Gastrocnemius medialis (tissue), 4 donors: ENCODE measurements around the gene CORO6. TPM values are rescaled to one million over a fixed set of nuclear protein-coding genes. Genes with fewer than 3 reads are reported as not detected.
A peak's percentile ranks its signal among the peaks of the same experiment; 100 is the strongest.

Experiments
- ATAC-seq, 2 donors: fragments of 150-250 bp; one replicate each; pipeline ENCODE4 v1.9.1; 2016
- DNase-seq, 2 donors: peaks; one replicate each; pipeline ENCODE4 v3.0.0-alpha.2; 2019
- H3K27ac ChIP-seq, 4 donors: fragments of 200-600 bp; sonication (generic); 1 replicate in 1 of 4; 2 replicates in 3 of 4; pipeline ENCODE4 v1.5.1; 2016 to 2018; ENCODE audit warnings: mild to moderate bottlenecking in 2 of 4, moderate library complexity in 1 of 4
- H3K27me3 ChIP-seq, 3 donors: fragments of 200-600 bp; sonication (generic) in 2 of 3; 1 replicate in 1 of 3; 2 replicates in 2 of 3; pipeline versions ENCODE4 v1.5.1 to v1.6.0; 2016 to 2019; ENCODE audit warnings: mild to moderate bottlenecking in 1 of 3, moderate library complexity in 1 of 3
- H3K36me3 ChIP-seq, 2 donors: fragments of 200-600 bp; sonication (generic) in 1 of 2; one replicate each; pipeline ENCODE4 v1.5.1; 2017 to 2018
- H3K4me1 ChIP-seq, 2 donors: fragments of 200-600 bp; sonication (generic) in 1 of 2; one replicate each; pipeline ENCODE4 v1.5.1; 2016 to 2017; ENCODE audit warnings: mild to moderate bottlenecking in 2 of 2
- H3K4me3 ChIP-seq, 4 donors: fragments of 200-600 bp; sonication (generic) in 3 of 4; 1 replicate in 1 of 4; 2 replicates in 3 of 4; pipeline ENCODE4 v1.5.1; 2016 to 2019; ENCODE audit warnings: mild to moderate bottlenecking in 2 of 4
- H3K9me3 ChIP-seq, 3 donors: fragments of 200-600 bp; sonication (generic) in 2 of 3; 1 replicate in 1 of 3; 2 replicates in 2 of 3; pipeline ENCODE4 v1.5.1; 2016 to 2019
- POLR2A ChIP-seq, 2 donors: fragments of 450-650 bp; IDR thresholded peaks; one replicate each; pipeline ENCODE4 v1.6.1; 2017; ENCODE audit warnings: antibody characterized with exemption in 2 of 2, mild to moderate bottlenecking in 2 of 2, moderate library complexity in 2 of 2
- in situ Hi-C, 4 donors: fragments of 200-750 bp; cut with MboI; loops; one replicate each; pipeline versions ENCODE4 v1.15.0 to v1.8.0; 2017; ENCODE audit warnings: low sequenced_read_pairs in 4 of 4
- intact Hi-C: fragments of 100-400 bp; cut with DNase I; formaldehyde crosslinking; loops from one replicate; pipeline ENCODE4 v1.15.1; 2023; ENCODE audit warnings: low total_unique reads
- total RNA-seq, 4 donors: library from RNA; depleted of rRNA; stranded (reverse); fragments of >200 nt; gene quantifications; one replicate each; pipeline versions ENCODE4 v1.1.0 to v1.2.3, GENCODE V29; 2016
- TF ChIP-seq, protein P1 (sequence below), 5 experiments: fragments of 450-650 bp in 3 of 5; fragments of 200-600 bp in 2 of 5; sonication (generic) in 2 of 5; IDR thresholded peaks in 4 of 5; conservative IDR thresholded peaks in 1 of 5; 1 replicate in 4 of 5; 2 replicates in 1 of 5; pipeline ENCODE4 v1.5.1; 2016 to 2019; ENCODE audit warnings: antibody characterized with exemption in 5 of 5, mild to moderate bottlenecking in 3 of 5, moderate library complexity in 3 of 5

Gene CORO6
- total RNA-seq, 4 donors from 2014 or later, result 409 to 694 (median 563) TPM

DNA sequence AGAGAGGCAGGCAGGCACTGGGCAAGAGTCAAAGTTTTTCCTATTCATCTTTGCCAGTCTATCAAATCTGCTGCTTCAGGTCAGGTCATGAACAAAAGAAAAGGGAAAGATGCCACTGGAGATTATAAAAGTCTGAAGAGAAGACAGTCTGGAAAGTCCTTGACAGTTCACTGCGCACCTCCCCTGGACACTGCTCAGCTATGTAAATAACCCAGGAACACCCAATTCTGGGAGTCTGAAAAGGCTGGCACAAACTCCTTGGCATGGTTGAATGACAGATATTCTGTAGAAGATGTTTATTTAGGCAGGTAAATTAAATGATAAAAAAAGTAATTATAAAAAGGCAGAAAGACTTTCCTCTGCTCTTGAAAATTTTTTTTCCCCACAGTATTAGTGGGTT is 5.2 kb upstream of the CORO6 start:
- Histone ChIP-seq H3K36me3 (peaks cover 0 to 27% of the 10 kb centered on the region in 2 donors), H3K4me1 (peaks cover 63 to 69% of the 10 kb centered on the region in 2 donors), H3K4me3 (no peak overlapping the region), H3K27me3 (no peaks in the 10 kb centered on the region), H3K27ac (peak overlapping the region; percentile 98 to 100 (median 99)), H3K9me3 (no peaks in the 10 kb centered on the region)
- TF ChIP-seq, protein P1, sequence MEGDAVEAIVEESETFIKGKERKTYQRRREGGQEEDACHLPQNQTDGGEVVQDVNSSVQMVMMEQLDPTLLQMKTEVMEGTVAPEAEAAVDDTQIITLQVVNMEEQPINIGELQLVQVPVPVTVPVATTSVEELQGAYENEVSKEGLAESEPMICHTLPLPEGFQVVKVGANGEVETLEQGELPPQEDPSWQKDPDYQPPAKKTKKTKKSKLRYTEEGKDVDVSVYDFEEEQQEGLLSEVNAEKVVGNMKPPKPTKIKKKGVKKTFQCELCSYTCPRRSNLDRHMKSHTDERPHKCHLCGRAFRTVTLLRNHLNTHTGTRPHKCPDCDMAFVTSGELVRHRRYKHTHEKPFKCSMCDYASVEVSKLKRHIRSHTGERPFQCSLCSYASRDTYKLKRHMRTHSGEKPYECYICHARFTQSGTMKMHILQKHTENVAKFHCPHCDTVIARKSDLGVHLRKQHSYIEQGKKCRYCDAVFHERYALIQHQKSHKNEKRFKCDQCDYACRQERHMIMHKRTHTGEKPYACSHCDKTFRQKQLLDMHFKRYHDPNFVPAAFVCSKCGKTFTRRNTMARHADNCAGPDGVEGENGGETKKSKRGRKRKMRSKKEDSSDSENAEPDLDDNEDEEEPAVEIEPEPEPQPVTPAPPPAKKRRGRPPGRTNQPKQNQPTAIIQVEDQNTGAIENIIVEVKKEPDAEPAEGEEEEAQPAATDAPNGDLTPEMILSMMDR (IDR thresholded peaks at IDR 0.05 in 4 of 5, conservative IDR thresholded peaks at IDR 0.05 in 1 of 5), result no peak
- TF ChIP-seq POLR2A (IDR thresholded peaks at IDR 0.05), result no peak
- in situ Hi-C loops, result loop anchor here in 1 of 4 donors (10.0 kb wide), 1 partner anchor 147 kb away; no protein-coding TSS in a partner anchor
- ATAC-seq, result no peak
- DNase-seq, result no peak
- intact Hi-C loops, result loop anchor here (10.0 kb wide), 1 partner anchor 493 kb away; no protein-coding TSS in a partner anchor

DNA sequence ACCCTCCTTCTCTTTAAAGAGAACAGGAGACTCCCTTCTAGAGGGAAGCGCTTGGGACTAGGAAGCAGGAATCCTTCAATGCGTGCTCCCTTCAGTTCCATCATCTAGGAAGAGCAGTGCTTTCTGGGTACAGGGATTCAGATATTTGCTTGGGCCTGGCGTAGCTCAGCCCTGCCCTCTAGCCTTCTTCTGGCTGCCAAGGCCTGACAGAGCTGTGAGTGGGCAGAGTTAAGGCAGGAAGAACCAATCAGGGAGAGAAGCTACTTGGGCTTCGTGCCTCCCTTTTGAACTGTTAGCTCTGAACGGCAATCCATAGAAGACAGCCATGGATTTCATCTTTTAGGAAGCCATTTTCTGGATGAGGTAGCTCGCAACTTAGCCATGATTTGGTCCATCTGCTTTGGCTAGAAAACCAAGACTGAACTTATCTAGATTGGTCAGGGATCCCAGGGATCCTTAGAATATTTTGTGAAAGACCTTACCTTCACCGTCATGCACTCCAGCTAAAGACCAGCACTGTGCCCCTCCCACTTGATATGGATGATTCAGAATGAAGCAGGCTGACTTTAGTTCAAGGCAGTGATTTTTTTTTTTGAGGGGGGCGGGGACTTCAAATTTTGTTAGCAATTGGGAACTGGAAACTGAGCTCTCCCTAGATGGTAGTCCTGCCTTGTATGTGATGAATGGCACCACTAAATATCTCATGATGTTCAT is 2.5 kb upstream of the CORO6 start:
- no peak overlapping the region for H3K4me3 ChIP-seq
- peaks cover 61 to 64% of the 10 kb centered on the region in 2 donors for H3K4me1 ChIP-seq
- in situ Hi-C loops (loop anchor here in 1 of 4 donors (10.0 kb wide), 1 partner anchor 150 kb away; no protein-coding TSS in a partner anchor), intact Hi-C loops (loop anchor here (10.0 kb wide), 1 partner anchor 490 kb away; no protein-coding TSS in a partner anchor)
- H3K27me3 ChIP-seq, result no peaks in the 10 kb centered on the region
- H3K27ac ChIP-seq, result peak overlapping the region; percentile 98 to 100 (median 99)
- TF ChIP-seq, protein P1 (IDR thresholded peaks at IDR 0.05 in 4 of 5, conservative IDR thresholded peaks at IDR 0.05 in 1 of 5), result no peak
- peak in 1 of 2 donors; percentile 17 for TF ChIP-seq POLR2A (IDR thresholded peaks at IDR 0.05)
- H3K9me3 ChIP-seq, result no peaks in the 10 kb centered on the region
- peak; percentile 8 to 23 for ATAC-seq
- peak in 1 of 2 donors; percentile 80 for DNase-seq
- peaks cover 0 to 10% of the 10 kb centered on the region in 2 donors for H3K36me3 ChIP-seq

DNA sequence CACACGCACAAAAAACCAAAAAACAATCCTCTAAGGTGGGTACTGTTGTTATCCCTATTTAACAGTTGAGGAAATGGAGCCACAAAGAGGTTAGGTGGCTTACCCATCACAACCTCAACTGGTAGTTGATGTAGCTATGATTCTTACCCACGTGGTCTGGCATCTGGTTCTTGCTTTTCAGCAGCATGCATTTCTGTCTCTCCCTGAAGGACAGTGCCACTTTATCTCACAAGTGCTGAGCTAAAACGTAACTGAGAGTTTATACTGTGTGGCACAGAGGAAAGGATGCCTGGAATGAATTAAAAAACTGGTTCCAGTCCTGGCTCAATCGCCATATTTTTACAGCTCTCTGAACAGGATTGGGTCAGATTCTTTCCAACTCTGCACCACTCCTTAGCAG is 1.9 kb upstream of the CORO6 start:
- H3K27ac ChIP-seq, result peak overlapping the region; percentile 98 to 100 (median 99)
- in situ Hi-C loops (loop anchor here in 3 of 4 donors (10.0 to 25.0 kb wide), 3 partner anchors 150 to 313 kb away; partner anchors contain the start of genes EFCAB5 (in 2 of the 3) and SSH2 (in 2 of the 3)), intact Hi-C loops (loop anchor here (5.0 to 10.0 kb wide), 3 partner anchors 53 to 490 kb away; no protein-coding TSS in a partner anchor)
- peaks cover 0 to 10% of the 10 kb centered on the region in 2 donors for H3K36me3 ChIP-seq
- no peak for ATAC-seq
- H3K4me3 ChIP-seq, result no peak overlapping the region
- no peaks in the 10 kb centered on the region for H3K27me3 ChIP-seq
- peak in 1 of 2 donors; percentile 1 for TF ChIP-seq POLR2A (IDR thresholded peaks at IDR 0.05)
- TF ChIP-seq, protein P1 (IDR thresholded peaks at IDR 0.05 in 4 of 5, conservative IDR thresholded peaks at IDR 0.05 in 1 of 5), result no peak
- no peak for DNase-seq
- no peaks in the 10 kb centered on the region for H3K9me3 ChIP-seq
- H3K4me1 ChIP-seq, result peaks cover 62 to 64% of the 10 kb centered on the region in 2 donors

DNA sequence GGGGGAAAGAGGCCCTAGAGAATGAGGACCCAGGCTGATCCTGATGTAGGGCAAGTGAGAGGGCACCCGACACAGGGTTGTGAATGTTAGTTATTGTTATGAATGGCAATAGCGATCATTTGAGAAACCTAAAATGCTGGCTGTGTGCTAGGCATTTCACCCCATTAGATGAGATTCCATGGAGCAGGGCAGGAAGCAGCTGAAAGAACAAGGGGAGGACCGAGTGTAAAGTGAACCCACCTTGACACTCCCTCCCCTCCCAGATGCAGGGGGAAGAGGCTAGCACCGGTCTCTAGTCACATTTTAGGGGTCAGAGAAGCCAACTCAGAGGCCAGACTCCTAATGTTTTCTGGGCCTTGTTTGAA is 553 bp upstream of the CORO6 start:
- intact Hi-C loops (loop anchor here (5.0 to 10.0 kb wide), 3 partner anchors 54 to 488 kb away; no protein-coding TSS in a partner anchor), in situ Hi-C loops (loop anchor here in 3 of 4 donors (10.0 to 25.0 kb wide), 3 partner anchors 152 to 314 kb away; partner anchors contain the start of genes EFCAB5 (in 2 of the 3) and SSH2 (in 2 of the 3))
- TF ChIP-seq POLR2A (IDR thresholded peaks at IDR 0.05), result no peak
- TF ChIP-seq, protein P1 (IDR thresholded peaks at IDR 0.05 in 4 of 5, conservative IDR thresholded peaks at IDR 0.05 in 1 of 5), result no peak
- Histone ChIP-seq H3K4me3 (peak overlapping the region; percentile 89 to 99 (median 96)), H3K27me3 (no peaks in the 10 kb centered on the region), H3K4me1 (peaks cover 62 to 64% of the 10 kb centered on the region in 2 donors), H3K9me3 (no peaks in the 10 kb centered on the region), H3K27ac (peak overlapping the region; percentile 98 to 100 (median 99)), H3K36me3 (peaks cover 0 to 17% of the 10 kb centered on the region in 2 donors)
- DNase-seq (no peak), ATAC-seq (no peak)
